Measurements from ENCODE around the gene ABHD17B.

DNA sequence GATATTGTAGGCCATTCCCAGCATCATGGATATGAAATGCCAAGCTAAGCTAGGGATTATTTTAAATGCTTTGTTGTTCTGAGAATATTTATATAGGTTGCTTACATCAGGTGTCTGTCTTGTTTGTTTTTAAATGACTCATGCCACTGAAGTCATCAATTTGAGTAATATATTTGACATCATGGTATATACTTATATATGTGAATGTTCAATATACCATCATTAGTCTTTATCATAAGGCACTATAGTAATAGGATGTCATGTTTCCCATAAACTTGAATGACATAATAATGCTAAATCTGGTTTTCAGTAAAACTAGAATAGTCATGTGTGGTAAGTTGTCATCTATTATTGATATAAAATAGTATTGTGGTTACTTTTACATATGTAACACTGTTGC lies 13.6 kb upstream of the ABHD17B start:
- TF ChIP-seq CTCF (conservative IDR thresholded peaks at IDR 0.05; ENCODE audit: low read length): no peak
- TF ChIP-seq EZH2phosphoT487 (IDR thresholded peaks at IDR 0.05; ENCODE audit: borderline replicate concordance, low read depth, low read length): no peak

Data from OCI-LY7 (cell line).